ENCODE data around the gene DNASE1L3. TPM values are rescaled to one million over a fixed set of nuclear protein-coding genes. Genes with fewer than 3 reads are reported as not detected.
A peak's percentile ranks its signal among the peaks of the same experiment; 100 is the strongest.

The DNASE1L3 gene
- total and polyA plus RNA-seq, 2 of the 13 experiments (the other 11 are each of a cell fraction or from before 2014, with no cell fraction given), result 0.86 to 1.7 TPM

- TF ChIP-seq EP300 (IDR thresholded peaks at IDR 0.05; ENCODE audit: low read depth in 2 of 2, low read length in 2 of 2) (peak in 1 of 2 experiments; percentile 60; a peak in 1 of 4 replicates), EP300 (CRISPR knock-in tag; IDR thresholded peaks at IDR 0.05; ENCODE audit: borderline replicate concordance) (no peak), ZKSCAN8 (CRISPR knock-in tag; IDR thresholded peaks at IDR 0.05; ENCODE audit: borderline replicate concordance) (0 out of 2 replicates have a peak, but pooled peaks have one; percentile 13), NR2C2 (CRISPR knock-in tag; IDR thresholded peaks at IDR 0.05; ENCODE audit: borderline replicate concordance) (no peak), ZNF703 (CRISPR knock-in tag; IDR thresholded peaks at IDR 0.05; ENCODE audit: borderline replicate concordance) (no peak), TCF7L2 (IDR thresholded peaks at IDR 0.05; ENCODE audit: low read depth, low read length) (no peak), SRSF9 (IDR thresholded peaks at IDR 0.05; ENCODE audit: borderline replicate concordance, insufficient read depth, low read depth, low read length, poor library complexity, severe bottlenecking) (no peak), ZNF879 (CRISPR knock-in tag; IDR thresholded peaks at IDR 0.05) (no peak), HOXA7 (CRISPR knock-in tag; IDR thresholded peaks at IDR 0.05) (no peak), SOX5 (CRISPR knock-in tag; IDR thresholded peaks at IDR 0.05; ENCODE audit: borderline replicate concordance) (peak; percentile 83; the same call in 1 of the 2 replicates), SNAPC2 (CRISPR knock-in tag; IDR thresholded peaks at IDR 0.05) (no peak), ZNF468 (CRISPR knock-in tag; IDR thresholded peaks at IDR 0.05) (no peak), REL (CRISPR knock-in tag; conservative IDR thresholded peaks at IDR 0.05) (no peak), ZNF678 (CRISPR knock-in tag; IDR thresholded peaks at IDR 0.05) (no peak), THAP7 (CRISPR knock-in tag; IDR thresholded peaks at IDR 0.05) (no peak), ZNF557 (CRISPR knock-in tag; IDR thresholded peaks at IDR 0.05) (no peak), CHCHD3 (CRISPR knock-in tag; IDR thresholded peaks at IDR 0.05) (no peak), ZNF274 (CRISPR knock-in tag; IDR thresholded peaks at IDR 0.05) (no peak), EHMT2 (IDR thresholded peaks at IDR 0.05; ENCODE audit: borderline replicate concordance, low read depth, low read length) (no peak), RARA (CRISPR knock-in tag; IDR thresholded peaks at IDR 0.05) (peak; percentile 61), PAXIP1 (CRISPR knock-in tag; conservative IDR thresholded peaks at IDR 0.05) (peak; percentile 77), ZNF530 (CRISPR knock-in tag; IDR thresholded peaks at IDR 0.05; ENCODE audit: low read depth) (no peak), JDP2 (CRISPR knock-in tag; IDR thresholded peaks at IDR 0.05; ENCODE audit: borderline replicate concordance) (no peak), SMC3 (IDR thresholded peaks at IDR 0.05; ENCODE audit: low read length) (no peak), CREM (IDR thresholded peaks at IDR 0.05) (0 out of 2 replicates have a peak, but pooled peaks have one; percentile 19), CREM (CRISPR knock-in tag; IDR thresholded peaks at IDR 0.05) (no peak), FIP1L1 (IDR thresholded peaks at IDR 0.05; ENCODE audit: borderline replicate concordance, insufficient read depth, low read depth, low read length) (no peak), ZMYM2 (CRISPR knock-in tag; IDR thresholded peaks at IDR 0.05) (no peak), ZNF335 (CRISPR knock-in tag; IDR thresholded peaks at IDR 0.05) (no peak)
Observed at GRCh38 chr3:58180940-58181587, 29.7 kb downstream of the DNASE1L3 start (continued).
